ENCODE results near the gene ELMOD1.

DNA sequence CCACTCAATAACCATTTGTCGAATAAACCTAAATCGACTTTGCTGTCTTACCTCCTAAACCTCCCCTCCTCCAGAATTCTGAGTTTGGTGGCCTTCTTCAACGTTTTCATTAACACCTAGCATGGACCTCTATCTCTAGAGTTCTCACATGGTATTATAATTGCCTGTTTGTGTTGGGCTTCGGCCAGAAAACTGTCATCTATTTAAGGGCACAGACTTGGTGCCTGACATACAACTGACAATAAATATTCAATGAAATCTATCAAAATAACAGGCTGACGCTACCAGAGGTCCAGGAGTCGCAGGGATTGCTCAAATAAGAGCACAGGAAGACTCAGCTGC lies 26.1 kb upstream of the ELMOD1 start:
- TF ChIP-seq, protein P1, sequence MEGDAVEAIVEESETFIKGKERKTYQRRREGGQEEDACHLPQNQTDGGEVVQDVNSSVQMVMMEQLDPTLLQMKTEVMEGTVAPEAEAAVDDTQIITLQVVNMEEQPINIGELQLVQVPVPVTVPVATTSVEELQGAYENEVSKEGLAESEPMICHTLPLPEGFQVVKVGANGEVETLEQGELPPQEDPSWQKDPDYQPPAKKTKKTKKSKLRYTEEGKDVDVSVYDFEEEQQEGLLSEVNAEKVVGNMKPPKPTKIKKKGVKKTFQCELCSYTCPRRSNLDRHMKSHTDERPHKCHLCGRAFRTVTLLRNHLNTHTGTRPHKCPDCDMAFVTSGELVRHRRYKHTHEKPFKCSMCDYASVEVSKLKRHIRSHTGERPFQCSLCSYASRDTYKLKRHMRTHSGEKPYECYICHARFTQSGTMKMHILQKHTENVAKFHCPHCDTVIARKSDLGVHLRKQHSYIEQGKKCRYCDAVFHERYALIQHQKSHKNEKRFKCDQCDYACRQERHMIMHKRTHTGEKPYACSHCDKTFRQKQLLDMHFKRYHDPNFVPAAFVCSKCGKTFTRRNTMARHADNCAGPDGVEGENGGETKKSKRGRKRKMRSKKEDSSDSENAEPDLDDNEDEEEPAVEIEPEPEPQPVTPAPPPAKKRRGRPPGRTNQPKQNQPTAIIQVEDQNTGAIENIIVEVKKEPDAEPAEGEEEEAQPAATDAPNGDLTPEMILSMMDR (IDR thresholded peaks at IDR 0.05) = no peak
- TF ChIP-seq POLR2A (IDR thresholded peaks at IDR 0.05) (no peak), EP300 (IDR thresholded peaks at IDR 0.05; ENCODE audit: low read depth) (no peak)
